Stimulated activated CD8-positive, alpha-beta memory T cell treated with anti-CD3 and anti-CD28 coated beads, Interleukin-7, amount 100 ng/mL, for 4 hours (primary cell): Measurements from ENCODE around the gene CSTPP1.
"Not testable (repeated sequence)": the region's sequence is repeated elsewhere in the genome, so short reads cannot be mapped to it uniquely, and the experiment has no call there.

ENCODE experiments used
- DNase-seq, 2 donors: peaks; one replicate each; pipeline ENCODE4 v3.0.0-alpha.2; 2020; ENCODE audit warnings: low read depth in 2 of 2

Gene CSTPP1

DNA sequence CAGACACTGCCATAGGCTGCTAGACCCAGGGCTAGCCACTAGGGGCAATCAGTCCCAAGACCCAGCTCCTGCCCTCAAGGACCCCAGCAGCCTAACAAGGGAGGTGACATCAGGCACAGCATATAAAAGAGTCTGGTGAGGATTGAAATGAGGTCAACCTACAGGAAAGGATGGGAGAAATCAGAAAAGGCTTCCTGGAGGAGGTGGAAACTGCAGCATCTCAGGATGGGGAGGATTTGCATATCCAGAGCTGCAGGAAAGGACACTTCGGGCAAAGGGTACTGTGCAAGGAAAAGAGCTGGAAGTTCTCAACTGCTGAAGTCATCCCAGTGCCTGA is 243.1 kb downstream of the CSTPP1 start:
- DNase-seq = no peak

DNA sequence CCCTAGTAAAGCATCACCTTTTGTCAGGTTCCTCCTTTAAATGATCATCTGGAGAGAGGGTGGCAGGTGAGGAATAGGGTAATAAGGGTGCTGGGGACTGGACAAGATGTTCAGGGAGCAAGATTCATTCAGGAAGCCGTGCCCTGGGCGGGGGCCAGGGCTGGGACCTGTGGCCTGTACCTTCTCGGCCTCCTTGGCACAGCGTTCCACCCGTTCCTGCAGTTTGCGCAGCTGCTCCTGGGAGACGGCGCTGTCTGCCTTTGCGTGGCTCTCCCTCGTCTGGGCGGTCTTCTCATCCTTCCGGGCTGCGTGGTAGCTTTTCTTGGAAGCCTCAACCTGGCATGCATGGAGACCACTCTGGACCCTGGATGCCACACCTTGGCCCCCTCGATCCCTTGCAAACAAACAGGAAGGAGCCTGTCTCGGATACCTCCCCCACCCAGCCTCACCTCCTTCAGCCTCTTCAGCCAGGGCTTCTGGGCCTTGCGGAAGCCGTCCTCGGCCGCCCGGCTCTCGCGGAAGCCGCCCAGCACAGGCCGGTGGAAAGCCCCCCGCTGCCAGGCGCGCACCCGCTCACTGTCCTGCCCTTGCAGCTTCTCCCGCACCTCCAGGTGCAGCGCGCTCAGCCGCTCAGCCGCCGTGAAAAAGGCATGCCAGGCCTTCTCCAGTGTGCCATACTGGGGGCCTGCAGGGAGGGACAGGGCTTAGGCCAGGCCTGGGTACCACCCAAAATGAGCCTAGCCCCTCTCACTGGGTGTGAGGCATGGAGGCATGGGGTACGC is 243.6 kb downstream of the CSTPP1 start:
- no peak for DNase-seq

DNA sequence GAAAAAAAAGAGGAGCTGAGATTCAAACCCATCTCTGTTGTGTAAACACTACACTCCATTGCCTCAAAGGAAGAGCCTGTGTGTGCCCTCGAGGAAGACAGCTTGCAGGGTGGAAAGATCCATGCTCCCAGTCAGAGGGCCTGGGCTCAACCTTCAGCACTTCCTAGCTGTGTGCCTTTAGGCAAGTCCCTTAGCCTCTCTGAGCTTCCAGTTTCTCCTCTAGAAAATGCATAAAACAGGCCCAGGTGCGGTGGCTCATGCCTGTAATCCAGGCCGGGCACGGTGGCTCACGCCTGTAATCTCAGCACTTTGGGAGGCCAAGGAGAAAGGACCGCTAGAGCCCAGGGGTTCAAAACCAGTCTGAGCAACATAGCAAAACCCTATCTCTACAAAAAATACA is 244.7 kb downstream of the CSTPP1 start:
- no peak for DNase-seq

DNA sequence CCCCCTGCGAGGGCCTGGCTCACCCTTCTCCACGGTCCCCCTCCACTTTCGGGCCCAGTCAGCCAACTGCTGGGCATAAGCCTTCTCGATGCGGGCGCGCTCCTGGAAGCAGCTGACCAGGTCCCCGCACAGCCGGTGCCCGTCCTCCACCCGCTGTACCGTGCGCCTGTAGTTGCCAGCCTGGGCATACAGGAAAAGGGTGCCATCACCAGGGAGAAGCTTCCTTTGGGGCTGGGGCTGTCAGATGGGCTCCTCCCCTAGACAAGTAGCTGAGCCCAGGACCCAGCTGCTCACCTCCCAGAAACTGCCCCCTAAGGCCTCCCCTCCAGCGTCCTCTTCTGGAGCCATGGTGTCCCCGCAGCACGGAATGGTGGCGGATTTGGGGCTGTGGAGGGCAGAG is 245.8 kb downstream of the CSTPP1 start:
- no peak for DNase-seq

GRCh38 chr11:47183031-47183856 is 246.7 kb downstream of the CSTPP1 start:
- no peak for DNase-seq

DNA sequence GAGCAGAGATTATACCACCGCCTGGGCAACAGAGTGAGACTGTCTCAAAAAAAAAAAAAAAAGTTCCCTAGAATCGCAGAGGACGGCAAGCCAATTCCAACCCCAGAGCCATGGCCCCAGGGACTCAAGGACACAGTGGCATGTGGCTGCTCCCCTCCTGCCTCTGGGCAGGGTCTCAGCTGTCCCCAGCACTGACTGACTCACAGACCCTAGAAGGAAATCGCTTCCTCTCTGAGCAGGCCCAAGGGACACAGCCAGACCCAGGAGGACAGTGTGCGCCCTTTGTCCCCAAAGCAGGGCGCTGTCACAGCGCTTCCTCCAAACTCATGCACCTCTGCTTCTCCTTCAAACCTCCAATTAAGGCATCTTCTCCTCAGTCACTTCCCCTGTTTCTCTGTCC is 247.4 kb downstream of the CSTPP1 start:
- no peak for DNase-seq

GRCh38 chr11:47184711-47185304 is 248.2 kb downstream of the CSTPP1 start:
- DNase-seq = no peak

DNA sequence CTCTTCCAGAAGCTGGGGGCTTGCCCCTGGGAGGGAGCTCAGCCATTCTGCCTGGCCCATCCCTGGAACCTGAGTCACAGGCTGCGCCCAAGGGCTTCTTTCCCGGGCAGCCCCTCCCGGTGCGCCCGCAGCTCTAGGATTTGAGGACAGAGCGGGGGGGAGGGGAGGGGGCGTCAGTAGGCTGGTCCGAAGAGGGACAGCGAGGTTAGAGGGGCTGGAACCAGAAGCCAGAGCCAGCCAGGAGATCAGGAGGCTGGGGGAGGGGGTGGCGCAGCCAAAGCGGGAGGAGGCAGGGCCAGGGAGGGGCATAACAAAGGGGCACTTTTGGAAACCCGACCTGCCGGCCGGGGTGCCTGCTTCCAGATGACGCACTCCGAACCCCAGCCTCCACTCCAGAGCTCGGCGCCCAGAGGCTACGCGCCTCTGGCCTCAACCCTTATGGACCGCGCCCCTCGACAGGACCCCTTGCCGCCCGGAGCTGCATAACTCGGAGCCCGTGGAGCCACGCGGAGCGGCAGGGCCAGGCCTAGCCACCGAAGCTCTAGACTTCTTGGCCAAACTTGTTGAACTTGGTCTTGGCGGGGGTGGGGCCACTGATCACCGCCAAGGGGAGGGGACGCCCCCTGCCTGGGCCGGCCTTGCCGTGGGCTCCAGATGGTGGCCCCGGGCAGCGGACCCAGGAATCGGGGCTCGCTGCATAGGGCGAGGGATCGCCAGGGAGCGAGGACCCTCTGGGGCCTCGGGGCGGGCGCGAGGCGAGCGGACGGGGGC is 248.9 kb downstream of the CSTPP1 start:
- no peak for DNase-seq

GRCh38 chr11:47186076-47186699 is 249.6 kb downstream of the CSTPP1 start, which contains the start of gene PACSIN3:
Gene PACSIN3 (minus strand): TSS chr11:47186434. CDS start chr11:47182727, 3,707 bp downstream.
- DNase-seq = peak in 1 of 2 donors; percentile 37

- DNase-seq = peak; percentile 24 to 42
These were observed 250.4 kb downstream of the CSTPP1 start for GRCh38 chr11:47186700-47187695.

DNA sequence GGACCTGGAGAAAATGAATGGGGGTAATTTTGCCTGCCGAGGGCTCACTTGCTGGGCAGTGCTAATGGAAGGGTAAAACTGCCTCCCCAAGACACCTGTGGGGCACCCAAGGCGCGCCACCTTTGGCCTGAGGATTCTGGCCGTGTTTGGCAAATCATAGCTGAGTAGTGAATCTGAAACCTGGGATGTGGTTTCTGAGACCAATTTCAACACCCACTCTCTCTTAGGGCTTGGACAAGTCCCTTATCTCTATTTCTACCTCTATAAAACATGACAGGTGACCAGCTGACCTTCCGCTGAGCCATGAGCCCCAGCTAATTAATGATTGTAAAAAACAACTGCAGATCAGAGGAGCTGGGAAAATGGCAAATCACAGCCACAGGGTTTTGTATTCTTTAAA is 251.2 kb downstream of the CSTPP1 start:
- no peak for DNase-seq

DNA sequence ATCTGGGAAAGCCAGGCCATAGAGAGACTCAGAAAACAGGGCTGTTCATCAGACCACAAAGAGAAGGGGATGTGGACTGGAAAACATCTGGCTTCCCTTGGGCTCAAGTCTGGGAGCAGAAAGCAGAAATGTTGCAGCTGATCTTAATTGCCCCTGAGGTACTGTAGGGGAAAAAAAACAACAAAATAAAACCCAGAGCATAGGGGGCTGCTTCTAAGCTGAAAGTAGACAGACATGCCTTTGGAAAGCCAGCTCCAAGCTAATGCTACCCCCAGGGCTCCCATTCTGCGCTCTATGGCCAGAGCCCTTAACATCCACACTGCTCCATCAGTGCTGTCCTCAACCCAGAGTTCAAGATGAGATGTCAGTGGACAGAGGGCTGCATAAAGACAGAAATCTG is 251.7 kb downstream of the CSTPP1 start:
- DNase-seq = no peak

DNA sequence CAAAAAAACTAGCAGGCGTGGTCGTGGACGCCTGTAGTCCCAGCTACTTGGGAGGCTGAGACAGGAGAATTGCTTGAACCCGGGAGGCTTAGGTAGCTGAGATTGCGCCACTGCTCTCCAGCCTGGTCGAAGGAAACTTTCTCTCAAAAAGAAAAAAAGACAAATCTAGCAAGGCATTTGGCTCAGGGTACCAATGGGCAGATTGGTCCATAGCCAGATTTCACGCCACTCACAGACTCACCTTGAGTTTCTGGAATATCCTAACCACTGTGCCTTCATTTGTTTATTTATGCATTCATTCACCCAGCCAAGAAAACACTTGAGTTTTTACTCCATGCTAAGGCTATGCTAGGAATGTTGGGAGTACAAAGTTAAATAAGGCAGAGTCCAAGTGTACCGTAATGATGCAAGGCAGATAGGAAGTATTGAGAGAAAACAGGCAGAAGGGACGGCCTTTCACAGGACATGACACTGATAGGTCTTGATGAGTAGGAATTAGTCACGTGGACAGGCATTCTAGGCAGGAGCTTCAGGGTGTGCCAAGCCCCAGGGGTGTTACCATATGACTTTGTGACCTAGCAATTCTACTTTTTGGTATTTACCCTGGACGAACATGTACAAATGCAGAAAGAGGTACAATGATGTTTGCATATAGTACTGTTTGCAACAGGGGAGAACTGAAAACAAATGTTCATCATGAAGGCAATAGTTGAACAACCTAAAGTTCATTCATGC is 252.7 kb downstream of the CSTPP1 start:
- no peak for DNase-seq

GRCh38 chr11:47191137-47191536 is 254.6 kb downstream of the CSTPP1 start:
- DNase-seq = not testable (repeated sequence)

GRCh38 chr11:47192111-47192510 is 255.6 kb downstream of the CSTPP1 start:
- no peak for DNase-seq

GRCh38 chr11:47198161-47198560 is 261.6 kb downstream of the CSTPP1 start:
- DNase-seq = not testable (repeated sequence)

- no peak for DNase-seq
These were observed 264.5 kb downstream of the CSTPP1 start for GRCh38 chr11:47201015-47201414.

GRCh38 chr11:47202576-47202975 is 266.0 kb downstream of the CSTPP1 start:
- DNase-seq = no peak

DNA sequence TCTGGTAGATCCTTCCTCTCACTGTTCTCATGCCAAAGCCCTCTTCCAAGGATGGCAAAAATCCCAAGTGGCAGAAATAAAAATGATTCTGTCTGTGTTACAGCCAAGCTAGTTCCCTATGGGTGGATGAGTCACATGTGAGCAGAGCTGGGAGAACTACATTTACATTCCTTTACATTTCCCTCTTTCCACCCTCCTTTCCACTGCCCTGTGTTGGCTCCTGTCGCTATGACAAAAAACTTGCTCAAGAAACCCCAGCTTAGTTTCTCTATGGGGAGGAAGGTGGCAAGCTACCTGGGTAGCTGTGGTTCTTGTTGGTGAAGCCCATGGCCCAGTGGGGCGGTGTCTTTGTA is 268.1 kb downstream of the CSTPP1 start:
- DNase-seq = no peak

- not testable (repeated sequence) for DNase-seq
These were observed 270.0 kb downstream of the CSTPP1 start for GRCh38 chr11:47206577-47206976.
